HEK293T (cell line): ENCODE data around the gene MRPS18C.

Experiments
- ARNT ChIP-seq: fragments of 450-650 bp; IDR thresholded peaks from 2 replicates; pipeline ENCODE4 v1.6.1; 2017; ENCODE audit warnings: mild to moderate bottlenecking
- BHLHE40 ChIP-seq: fragments of 450-650 bp; IDR thresholded peaks from 2 replicates; pipeline ENCODE4 v1.6.1; 2016; ENCODE audit warnings: mild to moderate bottlenecking, moderate library complexity, borderline replicate concordance
- CTBP1 ChIP-seq: fragments of 450-650 bp; IDR thresholded peaks from 2 replicates; pipeline ENCODE4 v1.6.1; 2016; ENCODE audit warnings: borderline replicate concordance
- FOXA1 ChIP-seq: fragments of 450-650 bp; IDR thresholded peaks from 2 replicates; pipeline ENCODE4 v1.6.1; 2016; ENCODE audit warnings: mild to moderate bottlenecking
- FOXK2 ChIP-seq: fragments of 450-650 bp; IDR thresholded peaks from 2 replicates; pipeline ENCODE4 v1.6.1; 2016; ENCODE audit warnings: mild to moderate bottlenecking
- FOXM1 ChIP-seq: fragments of 450-650 bp; IDR thresholded peaks from 2 replicates; pipeline ENCODE4 v1.6.1; 2017; ENCODE audit warnings: mild to moderate bottlenecking, borderline replicate concordance
- NFRKB ChIP-seq: fragments of 450-650 bp; IDR thresholded peaks from 2 replicates; pipeline ENCODE4 v1.6.1; 2016; ENCODE audit warnings: mild to moderate bottlenecking, moderate library complexity
- SP1 ChIP-seq: fragments of 450-650 bp; IDR thresholded peaks from 2 replicates; pipeline ENCODE4 v1.6.1; 2017
- SUZ12 ChIP-seq: fragments of 450-650 bp; IDR thresholded peaks from 2 replicates; pipeline ENCODE4 v1.6.1; 2016; ENCODE audit warnings: mild to moderate bottlenecking
- TARDBP ChIP-seq: fragments of 450-650 bp; IDR thresholded peaks from 2 replicates; pipeline ENCODE4 v1.6.1; 2016
- ZNF384 ChIP-seq: fragments of 450-650 bp; IDR thresholded peaks from 2 replicates; pipeline ENCODE4 v1.6.1; 2016

- no peak for TF ChIP-seq TARDBP
- TF ChIP-seq FOXM1 = no peak
- no peak for TF ChIP-seq FOXA1
- TF ChIP-seq ARNT = no peak
- no peak for TF ChIP-seq NFRKB
- TF ChIP-seq ZNF384 = no peak
- TF ChIP-seq CTBP1 = no peak
- TF ChIP-seq SP1 = no peak
- TF ChIP-seq SUZ12 = no peak
- TF ChIP-seq BHLHE40 = no peak
- no peak for TF ChIP-seq FOXK2
Measured at GRCh38 chr4:83449009-83449408, 6.8 kb upstream of the MRPS18C start.
